ENCODE results near the gene FDXACB1. TPM values are rescaled to one million over a fixed set of nuclear protein-coding genes. Genes with fewer than 3 reads are reported as not detected.
A peak's percentile ranks its signal among the peaks of the same experiment; 100 is the strongest.

Gene FDXACB1
- total and polyA plus RNA-seq, 7 donors: 0.54 to 2.1 (median 1.2) TPM

DNA sequence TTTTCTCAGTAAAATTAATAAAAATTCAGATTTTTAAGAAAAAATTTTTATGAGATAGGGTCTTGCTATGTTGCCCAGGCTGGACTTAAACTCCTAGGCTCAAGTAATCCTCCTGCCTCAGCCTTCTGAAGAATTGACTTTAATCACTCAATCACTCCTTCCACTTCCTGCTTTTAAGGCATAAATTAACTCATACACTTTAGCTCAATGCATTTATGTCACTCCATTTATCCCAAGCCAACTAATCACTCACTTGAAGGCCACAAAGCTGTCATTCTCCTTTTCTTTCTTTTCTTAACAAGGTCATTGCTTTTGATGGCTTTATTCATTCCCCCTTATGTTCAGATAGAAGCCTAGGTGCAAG lies 8.5 kb downstream of the FDXACB1 start:
- H3K36me3 ChIP-seq: peaks cover 0 to 38% (median 8%) of the 10 kb centered on the region in 4 donors
- H3K27me3 ChIP-seq: no peaks in the 10 kb centered on the region
- intact Hi-C loops (cut with DNase I): no loop called here
- TF ChIP-seq EP300 (IDR thresholded peaks at IDR 0.05) (no peak), POLR2AphosphoS5 (IDR thresholded peaks at IDR 0.05) (no peak), POLR2A (IDR thresholded peaks at IDR 0.05) (no peak)
- TF ChIP-seq, protein P1, sequence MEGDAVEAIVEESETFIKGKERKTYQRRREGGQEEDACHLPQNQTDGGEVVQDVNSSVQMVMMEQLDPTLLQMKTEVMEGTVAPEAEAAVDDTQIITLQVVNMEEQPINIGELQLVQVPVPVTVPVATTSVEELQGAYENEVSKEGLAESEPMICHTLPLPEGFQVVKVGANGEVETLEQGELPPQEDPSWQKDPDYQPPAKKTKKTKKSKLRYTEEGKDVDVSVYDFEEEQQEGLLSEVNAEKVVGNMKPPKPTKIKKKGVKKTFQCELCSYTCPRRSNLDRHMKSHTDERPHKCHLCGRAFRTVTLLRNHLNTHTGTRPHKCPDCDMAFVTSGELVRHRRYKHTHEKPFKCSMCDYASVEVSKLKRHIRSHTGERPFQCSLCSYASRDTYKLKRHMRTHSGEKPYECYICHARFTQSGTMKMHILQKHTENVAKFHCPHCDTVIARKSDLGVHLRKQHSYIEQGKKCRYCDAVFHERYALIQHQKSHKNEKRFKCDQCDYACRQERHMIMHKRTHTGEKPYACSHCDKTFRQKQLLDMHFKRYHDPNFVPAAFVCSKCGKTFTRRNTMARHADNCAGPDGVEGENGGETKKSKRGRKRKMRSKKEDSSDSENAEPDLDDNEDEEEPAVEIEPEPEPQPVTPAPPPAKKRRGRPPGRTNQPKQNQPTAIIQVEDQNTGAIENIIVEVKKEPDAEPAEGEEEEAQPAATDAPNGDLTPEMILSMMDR (IDR thresholded peaks at IDR 0.05): no peak
- H3K4me3 ChIP-seq: peak overlapping the region; percentile 64 to 90 (median 88)
- H3K9me3 ChIP-seq: no peaks in the 10 kb centered on the region
- H3K4me1 ChIP-seq: peaks cover 0 to 22% (median 9%) of the 10 kb centered on the region in 4 donors
- H3K27ac ChIP-seq: peak overlapping the region; percentile 83 to 96 (median 93)
- DNase-seq: no peak

DNA sequence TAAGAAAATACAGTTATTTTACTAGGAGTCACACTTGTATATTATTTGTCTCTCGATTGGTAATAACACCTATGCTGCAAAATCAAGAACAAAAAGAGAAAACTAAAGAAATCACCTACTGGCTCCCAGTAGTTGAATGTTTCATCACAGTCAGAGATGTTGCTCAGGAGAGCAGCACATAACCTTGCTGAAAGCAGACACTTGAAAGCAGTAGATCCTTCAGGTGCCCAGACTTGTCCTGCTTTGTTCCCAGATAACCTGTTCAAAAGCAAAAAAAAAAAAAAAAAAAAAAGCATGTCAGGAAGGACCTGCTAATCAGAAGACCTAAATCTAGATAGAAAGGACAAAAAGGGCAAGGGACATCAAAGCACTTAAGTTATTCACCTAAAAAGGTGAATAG lies 8.9 kb downstream of the FDXACB1 start:
- TF ChIP-seq, protein P1 (IDR thresholded peaks at IDR 0.05): no peak
- TF ChIP-seq POLR2AphosphoS5 (IDR thresholded peaks at IDR 0.05): no peak
- TF ChIP-seq POLR2A (IDR thresholded peaks at IDR 0.05): no peak
- TF ChIP-seq EP300 (IDR thresholded peaks at IDR 0.05): no peak
- 90 to 95% methylated on average over 1 of the region's 1 CpG for WGBS, 2 donors
- no peaks in the 10 kb centered on the region for H3K27me3 ChIP-seq
- peak overlapping the region in 1 of 4 donors; percentile 90 for H3K27ac ChIP-seq
- peaks cover 0 to 40% (median 9%) of the 10 kb centered on the region in 4 donors for H3K36me3 ChIP-seq
- peaks cover 0 to 22% (median 9%) of the 10 kb centered on the region in 4 donors for H3K4me1 ChIP-seq
- H3K9me3 ChIP-seq: no peaks in the 10 kb centered on the region
- intact Hi-C loops (cut with DNase I): no loop called here
- peak overlapping the region in 2 of 4 donors; percentile 90 for H3K4me3 ChIP-seq
- no peak for DNase-seq

DNA sequence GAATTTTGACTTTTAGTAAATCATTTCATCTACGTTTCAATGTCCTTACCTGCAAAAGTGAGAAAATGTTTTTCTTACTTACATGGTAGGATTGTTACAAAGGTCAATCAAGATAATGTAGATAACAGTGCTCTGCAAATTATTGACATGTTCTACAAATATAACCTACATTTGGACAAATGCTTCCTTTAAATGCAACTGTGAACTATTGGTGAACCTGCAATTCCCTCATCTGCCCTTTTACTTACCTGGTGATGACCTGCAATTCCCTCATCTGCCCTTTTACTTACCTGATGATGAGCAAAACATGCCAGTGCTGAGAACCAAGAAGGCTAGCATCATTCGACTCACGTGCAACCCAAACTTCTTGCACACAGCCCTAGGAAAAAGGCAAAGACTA lies 18.7 kb downstream of the FDXACB1 start:
- no peak for DNase-seq
- H3K4me1 ChIP-seq: no peaks in the 10 kb centered on the region
- 56 to 86% methylated on average over 3 of the region's 3 CpGs for WGBS, 2 donors

DNA sequence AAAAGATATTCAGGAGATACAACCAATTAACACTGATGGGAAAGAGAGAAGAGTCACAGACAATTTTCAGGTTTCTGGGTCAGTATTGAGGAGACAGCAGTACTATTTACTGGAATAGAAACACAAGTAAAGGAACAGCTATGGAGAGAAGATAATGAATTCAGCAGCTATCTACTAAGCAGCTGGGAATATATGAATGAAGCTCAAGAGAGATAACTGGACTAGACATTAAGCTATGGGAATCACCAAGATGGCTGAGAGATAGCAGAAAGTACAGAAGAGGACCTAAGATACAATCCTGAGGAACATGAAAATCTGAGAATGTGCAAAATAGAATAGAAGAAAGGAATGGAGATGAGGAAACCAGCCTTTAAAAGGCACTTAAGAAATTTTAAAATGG lies 23.5 kb downstream of the FDXACB1 start:
- H3K4me3 ChIP-seq: no peak overlapping the region
- H3K27ac ChIP-seq: no peak overlapping the region
- intact Hi-C loops (cut with DNase I): no loop called here
- no peak for DNase-seq
- H3K9me3 ChIP-seq: no peaks in the 10 kb centered on the region
- no peaks in the 10 kb centered on the region for H3K4me1 ChIP-seq
- no peaks in the 10 kb centered on the region for H3K27me3 ChIP-seq
- H3K36me3 ChIP-seq: peaks cover 5 to 89% (median 32%) of the 10 kb centered on the region in 4 donors
- TF ChIP-seq POLR2A (IDR thresholded peaks at IDR 0.05) (no peak), EP300 (IDR thresholded peaks at IDR 0.05) (no peak), POLR2AphosphoS5 (IDR thresholded peaks at IDR 0.05) (no peak)
- TF ChIP-seq, protein P1 (IDR thresholded peaks at IDR 0.05): no peak

More for the DNA sequence above, 18.7 kb downstream of the FDXACB1 start:
- Histone ChIP-seq H3K4me3 (no peak overlapping the region), H3K36me3 (peaks cover 5 to 89% (median 38%) of the 10 kb centered on the region in 4 donors), H3K27me3 (no peaks in the 10 kb centered on the region), H3K9me3 (no peaks in the 10 kb centered on the region), H3K27ac (no peak overlapping the region)
- intact Hi-C loops (cut with DNase I): no loop called here
- TF ChIP-seq POLR2A (IDR thresholded peaks at IDR 0.05) (no peak), EP300 (IDR thresholded peaks at IDR 0.05) (no peak), POLR2AphosphoS5 (IDR thresholded peaks at IDR 0.05) (no peak)
- TF ChIP-seq, protein P1 (IDR thresholded peaks at IDR 0.05): no peak

DNA sequence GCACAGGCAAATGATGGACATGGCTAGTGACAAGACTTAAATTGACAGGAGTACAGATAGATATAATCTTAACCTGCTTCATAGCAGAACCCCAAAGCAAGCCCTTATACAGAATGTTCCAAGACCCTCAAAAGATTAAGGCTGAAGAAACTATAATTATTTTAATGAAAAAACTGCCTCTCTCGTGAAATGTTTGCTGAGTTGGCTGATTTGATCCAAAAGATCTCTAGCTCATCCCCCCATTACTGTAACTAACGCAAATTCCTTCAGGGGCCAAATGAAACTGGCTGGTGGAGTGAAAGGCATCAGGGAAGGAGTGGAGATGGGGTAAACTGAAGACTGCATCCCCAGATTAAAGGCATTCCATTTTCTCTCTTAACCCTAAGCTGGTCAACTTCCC lies 26.9 kb downstream of the FDXACB1 start:
- peaks cover 0 to 3% (median 0%) of the 10 kb centered on the region in 4 donors for H3K4me1 ChIP-seq
- no peak overlapping the region for H3K27ac ChIP-seq
- no peaks in the 10 kb centered on the region for H3K9me3 ChIP-seq
- whole genome bisulfite sequencing, 2 donors: 90 to 92% methylated on average over 2 of the region's 2 CpGs
- no peak overlapping the region for H3K4me3 ChIP-seq
- TF ChIP-seq EP300 (IDR thresholded peaks at IDR 0.05): no peak
- TF ChIP-seq POLR2A (IDR thresholded peaks at IDR 0.05): no peak
- TF ChIP-seq, protein P1 (IDR thresholded peaks at IDR 0.05): no peak
- TF ChIP-seq POLR2AphosphoS5 (IDR thresholded peaks at IDR 0.05): no peak
- intact Hi-C loops (cut with DNase I): no loop called here
- no peak for DNase-seq
- no peaks in the 10 kb centered on the region for H3K27me3 ChIP-seq
- H3K36me3 ChIP-seq: peaks cover 5 to 87% (median 26%) of the 10 kb centered on the region in 4 donors

All from sigmoid colon (tissue), 7 donors.